ENCODE data around the gene FRMD6.

Gene FRMD6

DNA sequence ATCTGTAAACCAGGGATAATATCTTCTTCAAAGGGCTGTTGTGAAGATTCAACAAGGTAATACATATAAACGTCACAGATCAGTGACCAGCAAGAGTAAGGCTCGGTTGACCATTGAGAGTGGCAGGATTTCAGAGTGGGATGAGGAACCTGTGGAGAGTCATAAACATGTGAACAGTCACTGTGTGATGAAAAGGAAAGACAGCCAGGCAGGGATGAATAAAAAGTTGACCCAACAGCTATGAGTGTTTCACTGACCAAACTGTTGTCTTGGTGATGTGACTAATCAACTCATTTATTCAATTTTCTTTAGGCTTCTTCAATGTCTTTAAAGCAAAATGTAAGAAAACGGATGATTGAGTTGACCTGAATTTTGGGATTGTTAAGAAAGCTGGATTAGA, 8.6 kb upstream of the FRMD6 start:
- no peaks in the 10 kb centered on the region for H3K4me1 ChIP-seq (ENCODE audit: insufficient read depth, insufficient read length)
- no peak overlapping the region for H3K4me3 ChIP-seq (ENCODE audit: insufficient read length, low read depth)
- no peak overlapping the region for H3K9ac ChIP-seq (ENCODE audit: insufficient read length, low read depth)
- H3K27me3 ChIP-seq (ENCODE audit: insufficient read depth, insufficient read length): no peaks in the 10 kb centered on the region
- H3K36me3 ChIP-seq (ENCODE audit: insufficient read depth, insufficient read length, low read length): peaks cover 7% of the 10 kb centered on the region
- no peak for DNase-seq (ENCODE audit: low read depth, low spot score)
- TF ChIP-seq YY1 (IDR thresholded peaks at IDR 0.05; ENCODE audit: insufficient read depth, insufficient read length) (no peak), ZNF274 (IDR thresholded peaks at IDR 0.05; ENCODE audit: low read depth, low read length) (no peak), SUZ12 (IDR thresholded peaks at IDR 0.05; ENCODE audit: extremely low read depth, insufficient read depth, insufficient read length) (no peak)
- H3K9me3 ChIP-seq (ENCODE audit: insufficient read depth, low read length): no peaks in the 10 kb centered on the region

DNA sequence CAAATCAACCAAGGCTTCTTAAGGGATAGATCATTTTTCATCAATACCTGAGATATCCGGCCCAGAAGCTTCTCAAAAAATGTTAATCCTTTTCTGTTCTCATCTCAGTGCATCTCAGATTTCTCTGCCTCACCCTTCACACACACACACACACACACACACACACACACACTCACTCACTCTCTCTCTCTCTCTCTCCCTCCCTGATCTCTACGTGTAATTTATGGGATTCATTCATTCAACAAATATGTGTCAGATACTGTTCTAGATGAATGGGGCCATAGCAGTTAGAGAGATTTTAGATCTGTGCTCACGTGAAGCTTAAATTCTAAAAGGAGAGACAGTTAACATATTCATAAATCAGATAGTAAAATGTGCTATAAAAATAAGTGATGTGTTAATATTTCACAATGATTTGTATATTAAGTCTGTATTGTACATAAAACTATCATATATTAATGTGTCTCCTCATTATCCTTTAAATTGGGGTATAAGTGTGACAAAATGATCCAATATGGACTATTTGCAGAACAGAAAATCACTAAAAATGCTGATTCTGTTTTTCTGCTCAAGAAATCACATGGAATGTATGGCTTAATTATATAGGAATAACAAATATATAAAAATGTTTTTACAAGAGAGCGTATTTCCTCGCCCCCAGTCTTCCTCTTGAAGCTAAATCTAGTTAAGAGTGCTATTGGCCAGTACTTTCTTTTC, 7.3 kb upstream of the FRMD6 start:
- Histone ChIP-seq H3K4me1 (ENCODE audit: insufficient read depth, insufficient read length) (no peaks in the 10 kb centered on the region), H3K4me3 (ENCODE audit: insufficient read length, low read depth) (no peak overlapping the region), H3K36me3 (ENCODE audit: insufficient read depth, insufficient read length, low read length) (peaks cover 7% of the 10 kb centered on the region), H3K9me3 (ENCODE audit: insufficient read depth, low read length) (no peaks in the 10 kb centered on the region), H3K9ac (ENCODE audit: insufficient read length, low read depth) (no peak overlapping the region), H3K27me3 (ENCODE audit: insufficient read depth, insufficient read length) (no peaks in the 10 kb centered on the region)
- DNase-seq (ENCODE audit: low read depth, low spot score): no peak
- TF ChIP-seq SUZ12 (IDR thresholded peaks at IDR 0.05; ENCODE audit: extremely low read depth, insufficient read depth, insufficient read length) (no peak), YY1 (IDR thresholded peaks at IDR 0.05; ENCODE audit: insufficient read depth, insufficient read length) (no peak), ZNF274 (IDR thresholded peaks at IDR 0.05; ENCODE audit: low read depth, low read length) (no peak)

DNA sequence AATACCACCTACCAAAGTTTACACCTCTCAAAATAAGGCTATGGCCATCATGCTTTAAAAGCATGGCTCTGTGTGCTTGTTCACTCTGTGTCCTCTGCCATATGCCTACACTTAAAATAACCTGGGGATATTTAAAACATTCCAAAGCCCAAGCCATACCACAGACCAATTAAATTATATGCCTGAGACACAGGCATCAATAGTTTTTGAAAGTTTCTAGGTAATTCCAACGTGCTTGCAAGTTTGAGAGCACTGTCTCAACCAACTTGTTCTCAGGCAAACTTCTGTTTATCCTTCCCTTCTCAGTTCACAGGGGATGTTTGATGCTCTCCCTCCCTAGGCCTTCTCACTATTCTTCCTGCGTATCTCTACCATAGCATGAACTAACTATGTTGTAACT, 3.4 kb upstream of the FRMD6 start:
- Histone ChIP-seq H3K4me1 (ENCODE audit: insufficient read depth, insufficient read length) (no peaks in the 10 kb centered on the region), H3K27me3 (ENCODE audit: insufficient read depth, insufficient read length) (no peaks in the 10 kb centered on the region), H3K36me3 (ENCODE audit: insufficient read depth, insufficient read length, low read length) (no peaks in the 10 kb centered on the region), H3K9me3 (ENCODE audit: insufficient read depth, low read length) (no peaks in the 10 kb centered on the region), H3K4me3 (ENCODE audit: insufficient read length, low read depth) (no peak overlapping the region), H3K9ac (ENCODE audit: insufficient read length, low read depth) (no peak overlapping the region)
- no peak for TF ChIP-seq ZNF274 (IDR thresholded peaks at IDR 0.05; ENCODE audit: low read depth, low read length)
- TF ChIP-seq YY1 (IDR thresholded peaks at IDR 0.05; ENCODE audit: insufficient read depth, insufficient read length): no peak
- TF ChIP-seq SUZ12 (IDR thresholded peaks at IDR 0.05; ENCODE audit: extremely low read depth, insufficient read depth, insufficient read length): no peak
- DNase-seq (ENCODE audit: low read depth, low spot score): no peak

- Histone ChIP-seq H3K9me3 (ENCODE audit: insufficient read depth, low read length) (no peaks in the 10 kb centered on the region), H3K27me3 (ENCODE audit: insufficient read depth, insufficient read length) (no peaks in the 10 kb centered on the region), H3K9ac (ENCODE audit: insufficient read length, low read depth) (peak overlapping the region; percentile 92), H3K4me3 (ENCODE audit: insufficient read length, low read depth) (peak overlapping the region; percentile 74), H3K4me1 (ENCODE audit: insufficient read depth, insufficient read length) (no peaks in the 10 kb centered on the region), H3K36me3 (ENCODE audit: insufficient read depth, insufficient read length, low read length) (peaks cover under 1% of the 10 kb centered on the region)
- TF ChIP-seq SUZ12 (IDR thresholded peaks at IDR 0.05; ENCODE audit: extremely low read depth, insufficient read depth, insufficient read length) (no peak), YY1 (IDR thresholded peaks at IDR 0.05; ENCODE audit: insufficient read depth, insufficient read length) (no peak), ZNF274 (IDR thresholded peaks at IDR 0.05; ENCODE audit: low read depth, low read length) (no peak)
- DNase-seq (ENCODE audit: low read depth, low spot score): no peak
Observed at GRCh38 chr14:51650716-51651387, 858 bp upstream of the FRMD6 start.

GRCh38 chr14:51652168-51653078, 713 bp downstream of the FRMD6 start:
- no peaks in the 10 kb centered on the region for H3K4me1 ChIP-seq (ENCODE audit: insufficient read depth, insufficient read length)
- H3K36me3 ChIP-seq (ENCODE audit: insufficient read depth, insufficient read length, low read length): peaks cover 4% of the 10 kb centered on the region
- TF ChIP-seq YY1 (IDR thresholded peaks at IDR 0.05; ENCODE audit: insufficient read depth, insufficient read length) (no peak), ZNF274 (IDR thresholded peaks at IDR 0.05; ENCODE audit: low read depth, low read length) (no peak), SUZ12 (IDR thresholded peaks at IDR 0.05; ENCODE audit: extremely low read depth, insufficient read depth, insufficient read length) (no peak)
- H3K27me3 ChIP-seq (ENCODE audit: insufficient read depth, insufficient read length): no peaks in the 10 kb centered on the region
- H3K9me3 ChIP-seq (ENCODE audit: insufficient read depth, low read length): no peaks in the 10 kb centered on the region
- H3K4me3 ChIP-seq (ENCODE audit: insufficient read length, low read depth): peak overlapping the region; percentile 77
- no peak for DNase-seq (ENCODE audit: low read depth, low spot score)
- peak overlapping the region; percentile 85 for H3K9ac ChIP-seq (ENCODE audit: insufficient read length, low read depth)

DNA sequence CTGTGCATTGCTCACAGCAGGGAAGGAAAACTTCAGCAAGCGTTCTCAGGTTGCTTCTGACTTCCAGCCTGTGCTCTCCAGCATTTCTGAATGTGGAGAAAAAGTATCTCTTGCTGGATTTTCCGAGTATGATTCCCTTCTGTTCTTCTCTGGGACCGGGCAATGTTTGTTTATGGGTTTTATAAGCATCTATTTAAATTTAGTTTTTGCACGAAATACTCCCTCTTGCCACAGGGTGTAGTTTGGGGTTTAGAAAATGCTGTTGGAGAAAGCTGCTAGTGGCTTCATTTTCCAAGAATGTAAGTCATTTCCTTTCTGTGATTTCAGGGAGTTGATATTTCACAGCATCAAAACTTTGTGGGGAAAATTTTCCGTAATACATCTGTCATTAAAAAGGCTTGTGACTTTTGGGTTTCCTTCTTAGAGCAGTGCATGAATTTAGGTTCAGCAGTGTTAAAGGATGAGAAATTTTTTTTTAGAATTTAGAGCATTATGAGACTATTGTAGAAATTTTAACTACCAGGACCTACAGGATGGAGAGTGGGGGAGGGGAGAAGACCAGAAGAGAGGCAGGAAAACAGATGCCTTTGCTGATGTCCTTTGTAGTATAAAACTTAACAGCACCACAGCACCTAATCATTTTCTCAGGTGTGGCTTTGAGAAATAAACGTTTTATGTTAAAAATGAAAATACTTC, 1.5 kb downstream of the FRMD6 start:
- H3K27me3 ChIP-seq (ENCODE audit: insufficient read depth, insufficient read length): no peaks in the 10 kb centered on the region
- no peaks in the 10 kb centered on the region for H3K9me3 ChIP-seq (ENCODE audit: insufficient read depth, low read length)
- H3K4me3 ChIP-seq (ENCODE audit: insufficient read length, low read depth): peak overlapping the region; percentile 77
- no peak for TF ChIP-seq SUZ12 (IDR thresholded peaks at IDR 0.05; ENCODE audit: extremely low read depth, insufficient read depth, insufficient read length)
- no peak for TF ChIP-seq ZNF274 (IDR thresholded peaks at IDR 0.05; ENCODE audit: low read depth, low read length)
- TF ChIP-seq YY1 (IDR thresholded peaks at IDR 0.05; ENCODE audit: insufficient read depth, insufficient read length): no peak
- no peak for DNase-seq (ENCODE audit: low read depth, low spot score)
- H3K36me3 ChIP-seq (ENCODE audit: insufficient read depth, insufficient read length, low read length): peaks cover 9% of the 10 kb centered on the region
- no peaks in the 10 kb centered on the region for H3K4me1 ChIP-seq (ENCODE audit: insufficient read depth, insufficient read length)
- H3K9ac ChIP-seq (ENCODE audit: insufficient read length, low read depth): peak overlapping the region; percentile 85
